Activated CD4-positive, alpha-beta T cell treated with anti-CD3 and anti-CD28 coated beads, Interleukin-2, amount 50 U/mL, for 1 hour (primary cell): ENCODE results near the gene TOGARAM1.

Experiments used
- DNase-seq: peaks from one replicate; pipeline ENCODE4 v3.0.0-alpha.2; 2020

TOGARAM1 gene

GRCh38 chr14:44961554-44962333 is at the start of gene TOGARAM1, which contains the start of gene KLHL28:
Gene TOGARAM1 (plus strand): TSS chr14:44962190. CDS start chr14:44962422, 232 bp downstream.
Gene KLHL28 (minus strand): TSS chr14:44961947. CDS start chr14:44945928, 16,019 bp downstream.
- DNase-seq: peak; percentile 93

GRCh38 chr14:44914849-44915248 is 47.1 kb upstream of the TOGARAM1 start:
- DNase-seq: no peak

- DNase-seq: no peak
These were observed 33.2 kb upstream of the TOGARAM1 start for GRCh38 chr14:44928793-44929192.

GRCh38 chr14:44935155-44935554 is 26.8 kb upstream of the TOGARAM1 start:
- no peak for DNase-seq

- DNase-seq: no peak
These were observed 24.4 kb upstream of the TOGARAM1 start for GRCh38 chr14:44937547-44937946.

DNA sequence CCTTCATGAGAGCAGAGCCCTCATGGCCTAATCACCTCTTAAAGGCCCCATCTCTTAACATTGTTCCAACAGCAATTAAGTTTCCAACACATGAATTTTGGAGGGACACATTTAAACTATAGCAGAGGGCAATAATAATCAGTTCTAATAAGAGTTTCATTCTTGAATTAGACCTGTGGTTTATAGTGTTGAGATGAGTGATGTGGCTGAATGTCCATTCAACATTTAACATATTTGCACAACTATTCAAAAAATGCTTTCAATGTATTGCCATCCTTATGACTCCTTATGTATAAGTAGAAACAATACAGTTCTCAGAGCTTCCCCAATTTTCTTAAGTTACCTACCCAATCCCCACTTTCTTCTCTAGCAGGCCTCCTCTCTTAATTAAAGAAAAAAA is 21.8 kb upstream of the TOGARAM1 start:
- no peak for DNase-seq

GRCh38 chr14:44940944-44941343 is 21.0 kb upstream of the TOGARAM1 start:
- DNase-seq: no peak

GRCh38 chr14:44941591-44941990 is 20.4 kb upstream of the TOGARAM1 start:
- no peak for DNase-seq

- DNase-seq: no peak
These were observed 19.6 kb upstream of the TOGARAM1 start for GRCh38 chr14:44942436-44942835.

GRCh38 chr14:44944107-44944506 is 17.9 kb upstream of the TOGARAM1 start:
- no peak for DNase-seq

DNA sequence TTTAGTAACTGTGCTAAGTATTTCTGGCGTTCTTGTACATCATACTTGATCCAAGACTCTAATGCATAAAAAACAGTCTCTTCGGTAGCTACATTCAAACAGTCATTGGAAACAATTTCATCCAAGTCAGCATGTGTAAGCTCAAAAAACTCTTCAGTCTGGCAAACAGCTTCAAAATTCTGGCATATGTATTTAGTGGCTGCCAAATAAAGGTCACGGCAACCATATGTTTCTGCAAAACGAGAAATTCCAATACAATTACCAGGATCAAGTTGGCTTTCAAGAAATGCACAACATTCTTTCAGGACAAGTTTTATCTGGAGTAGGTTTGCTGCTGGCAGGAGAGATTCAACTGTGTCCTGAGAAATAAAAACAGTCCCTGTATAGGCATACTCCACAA is 16.7 kb upstream of the TOGARAM1 start:
- DNase-seq: no peak

GRCh38 chr14:44951051-44951450 is 10.9 kb upstream of the TOGARAM1 start:
- no peak for DNase-seq

- no peak for DNase-seq
These were observed 9.4 kb upstream of the TOGARAM1 start for GRCh38 chr14:44952391-44953110.

- no peak for DNase-seq
These were observed 7.2 kb upstream of the TOGARAM1 start for GRCh38 chr14:44954750-44955149.

- no peak for DNase-seq
These were observed 6.5 kb upstream of the TOGARAM1 start for GRCh38 chr14:44955528-44955927.

- no peak for DNase-seq
These were observed 5.1 kb upstream of the TOGARAM1 start for GRCh38 chr14:44956866-44957265.

DNA sequence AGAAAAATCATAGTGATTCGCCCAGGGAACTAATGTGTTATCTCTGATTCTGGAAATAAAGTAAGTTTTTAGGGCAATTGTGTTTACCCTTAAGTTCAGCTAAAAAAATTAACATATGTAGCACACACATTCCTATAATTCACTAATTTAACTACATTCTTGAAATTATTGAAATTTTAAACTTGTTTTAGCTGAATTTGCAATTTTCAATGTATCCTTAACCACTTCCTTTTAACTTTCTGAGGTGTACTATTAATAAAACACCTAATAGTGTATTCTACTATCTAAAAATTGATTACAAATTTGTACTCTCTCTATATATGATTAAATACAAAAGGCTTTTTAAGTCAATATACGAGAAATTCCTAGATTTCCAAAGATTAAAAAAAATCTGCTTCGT is 2.5 kb upstream of the TOGARAM1 start:
- DNase-seq: no peak

DNA sequence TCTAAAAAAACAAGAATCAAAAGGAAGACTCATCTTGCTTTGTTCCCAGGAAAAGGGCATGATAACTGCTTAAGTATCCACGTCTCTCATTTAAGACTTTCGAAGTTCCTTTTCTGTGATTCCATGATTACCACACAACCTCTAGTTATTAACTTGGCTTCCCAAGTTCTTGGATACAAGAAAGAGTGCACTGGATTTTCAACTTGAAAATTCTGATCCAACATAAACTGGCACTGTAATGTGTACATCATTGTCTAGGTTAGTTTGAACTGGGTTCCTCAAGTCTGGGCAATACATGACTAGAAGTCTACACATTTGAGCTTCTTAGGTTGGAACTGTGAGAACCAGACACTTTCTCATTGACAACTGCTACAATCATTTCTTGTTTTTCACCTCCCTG is 1.8 kb upstream of the TOGARAM1 start:
- no peak for DNase-seq

GRCh38 chr14:44960646-44961045 is 1.3 kb upstream of the TOGARAM1 start:
- DNase-seq: no peak

- peak; percentile 60 for DNase-seq
These were observed 838 bp upstream of the TOGARAM1 start for GRCh38 chr14:44961151-44961553.

DNA sequence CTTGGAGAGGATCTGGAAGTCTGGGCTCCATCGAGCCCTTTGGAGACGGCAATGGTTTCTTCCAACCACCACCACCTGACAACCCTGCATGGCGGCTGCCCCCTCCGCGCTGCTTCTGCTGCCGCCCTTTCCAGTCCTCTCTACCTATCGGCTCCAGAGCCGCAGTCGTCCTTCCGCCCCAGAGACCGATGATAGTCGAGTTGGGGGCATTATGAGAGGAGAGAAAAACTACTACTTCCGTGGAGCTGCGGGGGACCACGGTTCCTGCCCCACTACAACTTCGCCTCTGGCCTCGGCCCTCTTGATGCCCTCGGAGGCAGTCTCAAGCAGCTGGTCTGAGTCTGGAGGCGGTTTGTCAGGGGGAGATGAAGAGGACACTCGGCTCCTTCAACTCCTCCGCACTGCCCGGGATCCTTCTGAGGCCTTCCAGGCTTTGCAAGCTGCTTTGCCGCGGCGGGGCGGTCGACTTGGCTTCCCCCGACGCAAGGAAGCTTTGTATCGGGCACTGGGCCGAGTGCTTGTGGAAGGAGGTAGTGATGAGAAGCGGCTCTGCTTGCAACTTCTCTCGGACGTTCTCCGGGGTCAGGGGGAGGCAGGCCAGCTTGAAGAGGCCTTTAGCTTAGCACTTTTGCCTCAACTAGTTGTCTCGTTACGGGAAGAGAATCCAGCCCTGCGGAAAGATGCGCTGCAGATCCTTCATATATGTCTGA is 499 bp downstream of the TOGARAM1 start:
- peak; percentile 23 for DNase-seq

GRCh38 chr14:44963044-44963528 is 1.1 kb downstream of the TOGARAM1 start:
- DNase-seq: no peak

GRCh38 chr14:44963775-44964380 is 1.9 kb downstream of the TOGARAM1 start:
- no peak for DNase-seq
